Keratinocyte (primary cell): ENCODE results near the gene SPECC1L. TPM values are rescaled to one million over a fixed set of nuclear protein-coding genes. Genes with fewer than 3 reads are reported as not detected.

Source experiments
- DNase-seq: peaks from one replicate; pipeline ENCODE4 v3.0.0-alpha.2; 2011; ENCODE audit warnings: low read depth, missing footprints, low spot score
- FAIRE-seq: peaks from 2 replicates; lab custom pipeline; 2011; peaks lifted over from hg19 to GRCh38; lab: Jason Lieb, UNC
- H2AFZ ChIP-seq: 2 replicates; pipeline ENCODE4 v1.6.0; 2012; ENCODE audit warnings: low read length, control low read depth, inconsistent platforms; ENCODE audit not compliant: control insufficient read depth
- H3K27ac ChIP-seq: 2 replicates; pipeline ENCODE4 v1.5.1; 2011; ENCODE audit warnings: low read length; ENCODE audit not compliant: control insufficient read depth, insufficient read depth
- H3K27me3 ChIP-seq: 3 replicates; pipeline ENCODE4 v1.6.0; 2011; ENCODE audit warnings: low read length; ENCODE audit not compliant: control insufficient read depth, insufficient read depth; ENCODE audit errors: extremely low read depth
- H3K36me3 ChIP-seq, 2 experiments: 2 replicates in 1 of 2; 3 replicates in 1 of 2; pipeline ENCODE4 v1.5.1; 2011; ENCODE audit warnings: low read length in 2 of 2, mild to moderate bottlenecking in 1 of 2; ENCODE audit not compliant: control insufficient read depth in 2 of 2, insufficient read depth in 2 of 2; ENCODE audit errors: extremely low read depth in 1 of 2
- H3K4me1 ChIP-seq: 3 replicates; pipeline ENCODE4 v1.5.1; 2011; ENCODE audit warnings: low read length; ENCODE audit not compliant: control insufficient read depth, insufficient read depth; ENCODE audit errors: extremely low read depth
- H3K4me2 ChIP-seq: 3 replicates; pipeline ENCODE4 v1.6.0; 2011; ENCODE audit warnings: low read depth, low read length; ENCODE audit not compliant: control insufficient read depth, insufficient read depth; ENCODE audit errors: extremely low read depth
- H3K4me3 ChIP-seq, 3 experiments: fragments of 200-600 bp in 1 of 3; sonication (generic) in 1 of 3; 2 replicates in 2 of 3; 3 replicates in 1 of 3; pipeline ENCODE4 v1.5.1; 2011 to 2016; ENCODE audit warnings: low read length in 3 of 3, mild to moderate bottlenecking in 3 of 3, control low read depth in 2 of 3, inconsistent platforms in 1 of 3, low read depth in 1 of 3, mixed read lengths in 1 of 3, mixed run types in 1 of 3, moderate library complexity in 1 of 3; ENCODE audit not compliant: control insufficient read depth in 2 of 3, insufficient read depth in 2 of 3; ENCODE audit errors: extremely low read depth in 1 of 3
- H3K79me2 ChIP-seq: 2 replicates; pipeline ENCODE4 v1.6.0; 2012; ENCODE audit warnings: low read length; ENCODE audit not compliant: control insufficient read depth, insufficient read depth
- H3K9ac ChIP-seq: 3 replicates; pipeline ENCODE4 v1.6.0; 2011; ENCODE audit warnings: low read length; ENCODE audit not compliant: control insufficient read depth, insufficient read depth; ENCODE audit errors: extremely low read depth
- H3K9me1 ChIP-seq: 3 replicates; pipeline ENCODE4 v1.6.0; 2011; ENCODE audit warnings: low read length; ENCODE audit not compliant: control insufficient read depth, insufficient read depth; ENCODE audit errors: extremely low read depth
- H3K9me3 ChIP-seq: 2 replicates; pipeline ENCODE4 v1.5.1; 2012; ENCODE audit warnings: low read depth, low read length; ENCODE audit not compliant: control insufficient read depth
- H4K20me1 ChIP-seq: 3 replicates; pipeline ENCODE4 v1.6.0; 2011; ENCODE audit warnings: low read length; ENCODE audit not compliant: control insufficient read depth, insufficient read depth; ENCODE audit errors: extremely low read depth
- CTCF ChIP-seq, 3 experiments: IDR thresholded peaks in 1 of 3; conservative IDR thresholded peaks in 1 of 3; optimal IDR thresholded peaks in 1 of 3; 2 replicates in 2 of 3; 3 replicates in 1 of 3; pipeline versions ENCODE3 to v1.5.1; 2011; ENCODE audit warnings: low read length in 3 of 3, mild to moderate bottlenecking in 3 of 3, moderate library complexity in 2 of 3, control low read depth in 1 of 3, inconsistent platforms in 1 of 3; ENCODE audit not compliant: insufficient read depth in 2 of 3; ENCODE audit errors: extremely low read depth in 1 of 3
- EZH2 ChIP-seq: IDR thresholded peaks from one replicate; pipeline ENCODE4 v1.6.1; 2012; ENCODE audit warnings: inconsistent platforms, mild to moderate bottlenecking, low read length, moderate library complexity
- dilution Hi-C: fragments of 300-500 bp; cut with MboI; formaldehyde crosslinking; loops from one replicate; pipeline ENCODE4 v1.7.0; 2020; ENCODE audit warnings: low sequenced_read_pairs; ENCODE audit not compliant: extremely low pct_ligation_motif_present
- polyA plus RNA-seq, 5 experiments: library from polyadenylated mRNA; depleted of rRNA in 3 of 5; stranded (reverse) in 3 of 5; stranded (forward) in 1 of 5; unstranded in 1 of 5; fragments of >200 nt; gene quantifications; 1 replicate in 1 of 5; 2 replicates in 3 of 5; 3 replicates in 1 of 5; pipeline versions ENCODE4 v1.2.1 to v1.2.3, GENCODE V29; 2011 to 2012; ENCODE audit warnings: missing spikeins in 2 of 5, low read depth in 1 of 5, low replicate concordance in 1 of 5

SPECC1L gene
- polyA plus RNA-seq, 1 donor (not counting 4 experiments of a cell fraction or from before 2014, with no cell fraction given) = 19.3 TPM

- Histone ChIP-seq H3K27ac (no peak overlapping the region), H3K4me3 (no peak overlapping the region), H3K79me2 (no peaks in the 10 kb centered on the region), H3K4me2 (no peak overlapping the region), H4K20me1 (no peaks in the 10 kb centered on the region), H3K9ac (no peak overlapping the region), H3K27me3 (no peaks in the 10 kb centered on the region), H3K36me3 (no peaks in the 10 kb centered on the region), H3K9me1 (no peaks in the 10 kb centered on the region), H3K9me3 (no peaks in the 10 kb centered on the region), H2AFZ (no peak overlapping the region), H3K4me1 (peaks cover 14% of the 10 kb centered on the region)
- TF ChIP-seq EZH2 = no peak
- no peak for TF ChIP-seq CTCF (optimal IDR thresholded peaks at IDR 0.05 in 1 of 3, IDR thresholded peaks at IDR 0.05 in 1 of 3, conservative IDR thresholded peaks at IDR 0.05 in 1 of 3; ENCODE audit: extremely low read depth in 1 of 3, insufficient read depth in 2 of 3, low read length in 3 of 3)
- dilution Hi-C loops = no loop called here
- no peak for DNase-seq
- no peak for FAIRE-seq
Observed at GRCh38 chr22:24467340-24467739, 196.7 kb downstream of the SPECC1L start.

Other genes with a start within 250 kb of the SPECC1L start
- gene SUSD2, start 89.3 kb upstream of the SPECC1L start, polyA plus RNA-seq = 0.01 to 0.10 TPM (median 0.03 TPM) in 3 replicates
- gene GGT5, start 25.7 kb upstream of the SPECC1L start, polyA plus RNA-seq = not detected in 3 replicates
- 0.09 to 0.37 TPM (median 0.20 TPM) in 3 replicates for gene ADORA2A, start 156.8 kb downstream of the SPECC1L start, polyA plus RNA-seq
- 0.03 TPM in 1 of 3 replicates, not detected in the others for gene UPB1, start 224.5 kb downstream of the SPECC1L start, polyA plus RNA-seq